GM12878 (cell line): ENCODE measurements around the gene POU3F2. TPM values are rescaled to one million over a fixed set of nuclear protein-coding genes. Genes with fewer than 3 reads are reported as not detected.

Experiments
- ATAC-seq: fragments of 200-7000 bp; cut with Tn5 transposase; 3 replicates; pipeline ENCODE4 v1.9.1; 2020; ENCODE audit warnings: mild to moderate bottlenecking, moderate library complexity
- BruUV-seq: library from RNA; stranded (reverse); fragments of 400-500 nt; replicated peaks from 2 replicates; lab custom pipeline; 2021; lab: Mats Ljungman, UMichigan
- CTCF ChIA-PET: fragments of 300-600 bp; sonication (Branson Sonifier 250); formaldehyde crosslinking; extraction: SDS; loops from one replicate; lab custom pipeline; 2021; ENCODE audit warnings: inconsistent platforms; lab: Yijun Ruan, JAX
- POLR2A ChIA-PET: fragments of 350-600 bp; formaldehyde crosslinking; extraction: SDS; loops from one replicate; lab custom pipeline; 2021; ENCODE audit warnings: inconsistent platforms; lab: Charles Lee
- RAD21 ChIA-PET: fragments of 300-600 bp; sonication (Branson Sonifier 250); formaldehyde crosslinking; loops from one replicate; lab custom pipeline; 2023; ENCODE audit warnings: antibody characterized with exemption; ENCODE audit not compliant: unreplicated experiment; lab: Charles Lee
- SMC1A ChIA-PET: fragments of 300-600 bp; sonication (Branson Sonifier 250); formaldehyde crosslinking; loops from one replicate; lab custom pipeline; 2023; ENCODE audit not compliant: unreplicated experiment, uncharacterized antibody; lab: Charles Lee
- DNase-seq: peaks from one replicate; pipeline ENCODE4 v3.0.0-alpha.2; 2011; ENCODE audit warnings: low read depth, low spot score
- FAIRE-seq: peaks from 3 replicates; lab custom pipeline; 2011; peaks lifted over from hg19 to GRCh38; lab: Jason Lieb, UNC
- H2AFZ ChIP-seq: 2 replicates; pipeline ENCODE4 v1.6.0; 2011; ENCODE audit warnings: low read depth, low read length, control low read depth; ENCODE audit not compliant: control insufficient read depth
- H3K27ac ChIP-seq: 2 replicates; pipeline ENCODE4 v1.5.1; 2011; ENCODE audit warnings: control low read depth; ENCODE audit not compliant: control insufficient read depth, insufficient read depth
- H3K27me3 ChIP-seq, 2 experiments: replicated peaks in 1 of 2; 2 replicates each; pipeline versions ENCODE4 v1.6.0 to v1.6.1; 2011; ENCODE audit warnings: low read length in 1 of 2; ENCODE audit not compliant: control insufficient read depth in 2 of 2, insufficient read depth in 2 of 2
- H3K36me3 ChIP-seq, 2 experiments: 2 replicates each; pipeline ENCODE4 v1.5.1; 2011; ENCODE audit warnings: low read length in 1 of 2; ENCODE audit not compliant: control insufficient read depth in 2 of 2, insufficient read depth in 2 of 2
- H3K4me1 ChIP-seq: 2 replicates; pipeline ENCODE4 v1.6.1; 2011; ENCODE audit warnings: mild to moderate bottlenecking, low read length, moderate library complexity, mixed read lengths; ENCODE audit not compliant: control insufficient read depth, insufficient read depth
- H3K4me2 ChIP-seq: 2 replicates; pipeline ENCODE4 v1.6.0; 2011; ENCODE audit warnings: control low read depth; ENCODE audit not compliant: control insufficient read depth, insufficient read depth
- H3K4me3 ChIP-seq: fragments of 200-600 bp; sonication (generic); 2 replicates; pipeline ENCODE4 v1.5.1; 2016
- H3K79me2 ChIP-seq: 2 replicates; pipeline ENCODE4 v1.6.0; 2011; ENCODE audit warnings: low read length; ENCODE audit not compliant: control insufficient read depth, insufficient read depth
- H3K9ac ChIP-seq: 2 replicates; pipeline ENCODE4 v1.8.0; 2011; ENCODE audit warnings: low read length, control low read depth, mixed read lengths; ENCODE audit not compliant: control insufficient read depth, insufficient read depth
- H3K9me3 ChIP-seq: replicated peaks from 3 replicates; pipeline ENCODE4 v1.5.1; 2011; ENCODE audit warnings: mild to moderate bottlenecking, low read length; ENCODE audit not compliant: control insufficient read depth, insufficient read depth
- H4K20me1 ChIP-seq: 2 replicates; pipeline ENCODE4 v1.6.0; 2011; ENCODE audit not compliant: control insufficient read depth, insufficient read depth
- CEBPZ ChIP-seq: fragments of 150-350 bp; IDR thresholded peaks from 2 replicates; pipeline ENCODE4 v1.6.1; 2016; ENCODE audit warnings: low read depth, low read length
- HDGF ChIP-seq: fragments of 450-650 bp; IDR thresholded peaks from 2 replicates; pipeline ENCODE4 v1.6.1; 2016; ENCODE audit warnings: antibody characterized with exemption
- MYB ChIP-seq: fragments of 150-350 bp; IDR thresholded peaks from 2 replicates; pipeline ENCODE4 v1.6.1; 2014; ENCODE audit warnings: mild to moderate bottlenecking, low read depth, low read length, borderline replicate concordance
- PKNOX1 ChIP-seq: fragments of 450-650 bp; IDR thresholded peaks from 2 replicates; pipeline ENCODE4 v1.6.1; 2016; ENCODE audit warnings: mild to moderate bottlenecking
- POLR2A ChIP-seq: IDR thresholded peaks from 2 replicates; pipeline ENCODE4 v1.6.1; 2011; ENCODE audit warnings: low read depth, mild to moderate bottlenecking, low read length
- RCOR1 ChIP-seq: conservative IDR thresholded peaks from 2 replicates; pipeline ENCODE4 v1.6.1; 2012; ENCODE audit warnings: low read depth, low read length, improper control_type of control experiment
- USF2 ChIP-seq: IDR thresholded peaks from 2 replicates; pipeline ENCODE4 v1.6.1; 2011; ENCODE audit warnings: low read depth, low read length, improper control_type of control experiment, borderline replicate concordance
- ZNF274 ChIP-seq: IDR thresholded peaks from one replicate; pipeline ENCODE4 v1.8.0; 2011; ENCODE audit not compliant: insufficient read length, insufficient read depth
- ZNF687 ChIP-seq: fragments of 450-650 bp; IDR thresholded peaks from 2 replicates; pipeline ENCODE4 v1.6.1; 2017; ENCODE audit warnings: mild to moderate bottlenecking, moderate library complexity
- ZZZ3 ChIP-seq: IDR thresholded peaks from 2 replicates; pipeline ENCODE4 v1.6.1; 2011; ENCODE audit warnings: low read depth; ENCODE audit not compliant: control insufficient read depth, insufficient read length
- WGBS: methylation state at CpG from one replicate; pipeline ENCODE4 v1.1.6; 2016; ENCODE audit warnings: low lambda C conversion rate; ENCODE audit not compliant: insufficient replicate concordance, insufficient coverage; ENCODE audit errors: missing lambda C conversion rate; 5-methylcytosine and 5-hydroxymethylcytosine counted together
- in situ Hi-C: fragments of 300-500 bp; cut with MboI; formaldehyde crosslinking; loops from 9 replicates; pipeline ENCODE4 v1.14.3; 2018; ENCODE audit warnings: mixed read lengths
- intact Hi-C: fragments of 100-400 bp; cut with micrococcal nuclease; formaldehyde crosslinking; loops from one replicate; pipeline ENCODE4 v1.14.2; 2022; ENCODE audit not compliant: unreplicated experiment
- polyA plus RNA-seq, 11 experiments: library from polyadenylated mRNA; depleted of rRNA in 4 of 11; unstranded in 6 of 11; stranded (reverse) in 5 of 11; fragments of >200 nt; fragmentation: Nextera tagmentation in 4 of 11; fragmentation: Illumina TruSeq in 1 of 11; extraction: Ambion mirVana in 4 of 11; extraction: Trizol in 1 of 11; gene quantifications; 1 replicate in 1 of 11; 2 replicates in 10 of 11; pipeline versions ENCODE4 v1.2.1 to v1.2.3, GENCODE V29; 2011 to 2016; ENCODE audit warnings: inconsistent platforms in 2 of 11, missing spikeins in 2 of 11, low read depth in 1 of 11
- total RNA-seq, 4 experiments: library from RNA; depleted of rRNA in 3 of 4; stranded (reverse); fragments of >200 nt in 3 of 4; fragmentation: Illumina TruSeq in 1 of 4; extraction: Trizol in 1 of 4; gene quantifications; 2 replicates each; pipeline versions ENCODE4 v1.2.1 to v1.2.3, GENCODE V29; 2013 to 2021

Gene POU3F2
- total and polyA plus RNA-seq, 10 of the 15 experiments (the other 5 are each of a cell fraction or from before 2014, with no cell fraction given): not detected

- TF ChIP-seq PKNOX1: no peak
- no peak for TF ChIP-seq MYB
- TF ChIP-seq ZNF687: no peak
- TF ChIP-seq ZZZ3: no peak
- TF ChIP-seq, all 136 proteins: peak for 0
Measured at GRCh38 chr6:98808541-98809210, 25.7 kb upstream of the POU3F2 start (continued).

GRCh38 chr6:98812220-98812619 lies 22.2 kb upstream of the POU3F2 start:
- BruUV-seq: no TSS peak
- CTCF ChIA-PET: no interaction called here
- TF ChIP-seq HDGF: no peak
- TF ChIP-seq USF2: no peak
- TF ChIP-seq PKNOX1: no peak
- no peak for TF ChIP-seq ZNF274
- no peak for TF ChIP-seq RCOR1
- TF ChIP-seq CEBPZ: no peak
- no peak for TF ChIP-seq POLR2A

More at GRCh38 chr6:98812220-98812619, 22.2 kb upstream of the POU3F2 start:
- Histone ChIP-seq H3K4me3 (no peak overlapping the region), H3K9me3 (no peaks in the 10 kb centered on the region), H3K36me3 (no peaks in the 10 kb centered on the region), H3K4me1 (no peaks in the 10 kb centered on the region), H3K79me2 (no peaks in the 10 kb centered on the region), H3K4me2 (no peak overlapping the region), H3K9ac (no peak overlapping the region), H3K27ac (no peak overlapping the region), H3K27me3 (no peaks in the 10 kb centered on the region), H2AFZ (no peak overlapping the region), H4K20me1 (no peaks in the 10 kb centered on the region)
- FAIRE-seq (no peak), DNase-seq (no peak), ATAC-seq (no peak)
- intact Hi-C loops: no loop called here
- SMC1A ChIA-PET: no interaction called here
- in situ Hi-C loops: no loop called here
- WGBS: 50% methylated on average over 4 of the region's 4 CpGs
- POLR2A ChIA-PET: no interaction called here
- RAD21 ChIA-PET: no interaction called here
